PFSK-1 (cell line): ENCODE data around the gene LRRC47.

ENCODE experiments used
- FOXP2 ChIP-seq: optimal IDR thresholded peaks from 2 replicates; pipeline ENCODE3; 2011; ENCODE audit warnings: borderline replicate concordance, control low read depth, inconsistent platforms; ENCODE audit not compliant: insufficient read depth; ENCODE audit errors: extremely low read length, extremely low read depth
- POLR2AphosphoS5 ChIP-seq: IDR thresholded peaks from 2 replicates; pipeline ENCODE4 v1.6.1; 2012; ENCODE audit warnings: low read depth, mild to moderate bottlenecking, control low read depth, low read length, moderate library complexity
- SIN3A ChIP-seq: IDR thresholded peaks from 2 replicates; pipeline ENCODE4 v1.6.1; 2012; ENCODE audit warnings: mild to moderate bottlenecking, low read length, moderate library complexity, borderline replicate concordance; ENCODE audit not compliant: insufficient read depth
- TAF1 ChIP-seq: IDR thresholded peaks from 2 replicates; pipeline ENCODE4 v1.6.1; 2012; ENCODE audit warnings: low read length, control low read depth, borderline replicate concordance; ENCODE audit not compliant: insufficient read depth
- TF ChIP-seq, protein P1 (sequence below), 2 experiments: IDR thresholded peaks; 2 replicates each; pipeline versions ENCODE4 v1.6.1 to v1.8.0; 2011 to 2012; ENCODE audit warnings: low read depth in 2 of 2, low read length in 2 of 2, control low read depth in 1 of 2, inconsistent platforms in 1 of 2, mild to moderate bottlenecking in 1 of 2, moderate library complexity in 1 of 2; ENCODE audit not compliant: insufficient read depth in 1 of 2

Gene LRRC47

DNA sequence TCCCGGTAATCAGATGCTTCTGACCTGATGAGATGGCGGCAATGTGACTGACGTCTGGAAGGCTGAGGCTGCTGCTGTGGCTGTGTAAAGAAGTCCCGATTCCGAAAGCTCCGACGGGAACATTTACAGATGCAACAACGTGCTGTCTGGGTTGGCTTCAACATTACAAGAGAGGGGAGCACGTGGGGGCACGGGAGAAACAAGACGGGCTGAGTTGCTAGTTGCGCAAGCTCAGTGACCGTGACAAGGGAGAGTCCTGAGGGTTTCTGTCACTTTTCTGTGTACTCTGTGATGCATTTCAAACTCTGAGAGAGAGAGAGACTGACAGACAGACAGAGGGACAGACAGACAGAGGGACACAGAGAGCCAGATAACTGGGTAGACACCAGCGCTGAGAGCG lies 25.6 kb upstream of the LRRC47 start:
- no peak for TF ChIP-seq FOXP2
- no peak for TF ChIP-seq POLR2AphosphoS5
- no peak for TF ChIP-seq TAF1
- TF ChIP-seq, protein P1, sequence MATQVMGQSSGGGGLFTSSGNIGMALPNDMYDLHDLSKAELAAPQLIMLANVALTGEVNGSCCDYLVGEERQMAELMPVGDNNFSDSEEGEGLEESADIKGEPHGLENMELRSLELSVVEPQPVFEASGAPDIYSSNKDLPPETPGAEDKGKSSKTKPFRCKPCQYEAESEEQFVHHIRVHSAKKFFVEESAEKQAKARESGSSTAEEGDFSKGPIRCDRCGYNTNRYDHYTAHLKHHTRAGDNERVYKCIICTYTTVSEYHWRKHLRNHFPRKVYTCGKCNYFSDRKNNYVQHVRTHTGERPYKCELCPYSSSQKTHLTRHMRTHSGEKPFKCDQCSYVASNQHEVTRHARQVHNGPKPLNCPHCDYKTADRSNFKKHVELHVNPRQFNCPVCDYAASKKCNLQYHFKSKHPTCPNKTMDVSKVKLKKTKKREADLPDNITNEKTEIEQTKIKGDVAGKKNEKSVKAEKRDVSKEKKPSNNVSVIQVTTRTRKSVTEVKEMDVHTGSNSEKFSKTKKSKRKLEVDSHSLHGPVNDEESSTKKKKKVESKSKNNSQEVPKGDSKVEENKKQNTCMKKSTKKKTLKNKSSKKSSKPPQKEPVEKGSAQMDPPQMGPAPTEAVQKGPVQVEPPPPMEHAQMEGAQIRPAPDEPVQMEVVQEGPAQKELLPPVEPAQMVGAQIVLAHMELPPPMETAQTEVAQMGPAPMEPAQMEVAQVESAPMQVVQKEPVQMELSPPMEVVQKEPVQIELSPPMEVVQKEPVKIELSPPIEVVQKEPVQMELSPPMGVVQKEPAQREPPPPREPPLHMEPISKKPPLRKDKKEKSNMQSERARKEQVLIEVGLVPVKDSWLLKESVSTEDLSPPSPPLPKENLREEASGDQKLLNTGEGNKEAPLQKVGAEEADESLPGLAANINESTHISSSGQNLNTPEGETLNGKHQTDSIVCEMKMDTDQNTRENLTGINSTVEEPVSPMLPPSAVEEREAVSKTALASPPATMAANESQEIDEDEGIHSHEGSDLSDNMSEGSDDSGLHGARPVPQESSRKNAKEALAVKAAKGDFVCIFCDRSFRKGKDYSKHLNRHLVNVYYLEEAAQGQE (IDR thresholded peaks at IDR 0.05; ENCODE audit: insufficient read depth in 1 of 2, low read depth in 2 of 2, low read length in 2 of 2), result no peak
- TF ChIP-seq SIN3A, result no peak

DNA sequence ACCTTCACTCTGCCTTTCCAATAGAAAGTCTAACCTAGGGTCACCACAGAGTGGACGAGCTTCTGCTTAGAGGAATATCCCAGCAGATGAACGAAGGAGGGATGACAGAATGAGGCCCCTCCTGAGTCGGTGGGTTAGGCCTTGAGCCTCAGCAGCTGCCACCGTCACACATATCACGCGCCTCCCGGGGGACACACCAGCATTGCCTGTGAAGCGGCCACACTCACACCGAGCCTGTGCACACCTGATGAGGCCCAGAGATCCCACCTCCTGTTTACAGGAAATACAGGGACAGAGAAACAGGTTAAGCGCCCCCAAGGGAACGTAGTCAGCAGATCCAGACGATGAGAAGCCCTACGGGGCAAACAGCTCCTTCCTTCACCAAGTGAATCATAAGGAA lies 25.1 kb upstream of the LRRC47 start:
- TF ChIP-seq SIN3A (no peak), TAF1 (no peak), FOXP2 (no peak), POLR2AphosphoS5 (no peak)
- TF ChIP-seq, protein P1 (IDR thresholded peaks at IDR 0.05; ENCODE audit: insufficient read depth in 1 of 2, low read depth in 2 of 2, low read length in 2 of 2), result no peak

DNA sequence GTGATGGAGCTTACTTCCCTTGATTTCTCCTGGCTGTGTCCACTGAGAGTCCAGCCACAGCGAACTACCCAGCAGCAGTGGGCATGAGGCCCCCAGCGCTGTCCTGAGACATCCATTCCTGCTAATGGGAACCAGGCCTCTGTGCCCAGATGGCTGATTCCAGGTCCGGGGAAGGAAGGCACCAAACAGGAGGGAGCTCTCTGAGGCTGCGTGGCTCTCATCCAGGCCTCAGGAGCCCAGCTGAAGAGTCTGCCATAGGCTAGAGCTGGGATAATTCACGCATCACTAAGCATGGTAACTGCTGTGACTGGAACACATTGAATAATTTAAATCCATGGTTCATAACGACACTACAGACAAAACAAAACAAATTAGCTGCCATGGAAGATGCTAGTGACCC lies 24.7 kb upstream of the LRRC47 start:
- TF ChIP-seq POLR2AphosphoS5 (no peak), SIN3A (no peak), TAF1 (no peak), FOXP2 (no peak)
- TF ChIP-seq, protein P1 (IDR thresholded peaks at IDR 0.05; ENCODE audit: insufficient read depth in 1 of 2, low read depth in 2 of 2, low read length in 2 of 2), result no peak

DNA sequence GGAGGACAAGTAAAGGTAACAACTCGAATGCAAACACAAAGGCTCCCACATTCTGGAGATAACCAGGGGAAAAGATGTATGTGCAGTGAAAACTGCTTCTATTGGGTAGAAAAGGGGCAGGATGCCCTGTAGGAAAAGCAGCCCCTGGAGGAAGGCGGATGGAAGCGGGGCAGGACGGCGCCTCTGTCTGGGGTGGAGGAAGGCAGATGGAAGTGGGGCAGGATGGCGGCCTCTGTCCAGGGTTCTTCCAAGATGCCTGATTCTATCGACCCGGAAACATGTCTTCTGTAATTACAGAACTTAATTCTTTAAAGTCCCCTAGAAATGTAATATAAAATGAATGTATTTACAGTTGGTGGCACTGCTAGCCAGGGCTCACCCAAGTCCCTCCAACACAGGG lies 24.0 kb upstream of the LRRC47 start:
- no peak for TF ChIP-seq POLR2AphosphoS5
- no peak for TF ChIP-seq SIN3A
- TF ChIP-seq, protein P1 (IDR thresholded peaks at IDR 0.05; ENCODE audit: insufficient read depth in 1 of 2, low read depth in 2 of 2, low read length in 2 of 2), result no peak
- TF ChIP-seq TAF1, result no peak
- no peak for TF ChIP-seq FOXP2

DNA sequence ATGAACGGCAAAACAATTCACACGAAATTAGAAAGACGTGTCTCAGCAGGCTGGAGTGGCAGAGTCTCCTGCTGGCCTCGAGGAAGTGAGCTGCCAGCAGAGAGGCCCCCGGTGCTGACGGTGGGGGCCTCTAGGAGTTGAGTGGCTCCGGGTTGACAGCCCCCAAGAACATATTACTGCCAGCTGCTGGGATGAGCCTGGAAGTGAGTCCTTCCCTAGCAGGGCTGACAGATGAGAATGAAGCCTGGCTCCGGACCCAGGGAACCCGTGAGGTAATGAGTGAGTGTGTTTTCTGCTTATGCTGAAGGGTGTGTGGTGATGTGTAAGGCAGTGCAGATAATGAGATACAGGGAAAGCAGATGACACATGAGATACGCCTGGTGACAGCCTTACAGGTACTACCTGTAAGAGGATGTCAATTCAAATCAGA lies 23.5 kb upstream of the LRRC47 start:
- TF ChIP-seq FOXP2 (no peak), SIN3A (no peak), POLR2AphosphoS5 (no peak), TAF1 (no peak)
- TF ChIP-seq, protein P1 (IDR thresholded peaks at IDR 0.05; ENCODE audit: insufficient read depth in 1 of 2, low read depth in 2 of 2, low read length in 2 of 2), result no peak
